GM19328 (cell line): ENCODE results near the gene ALDH3B1.

Experiments used
- ATAC-seq: cut with Tn5 transposase; IDR thresholded peaks from one replicate; pipeline ENCODE4 v1.9.1; 2021; ENCODE audit warnings: mild to moderate bottlenecking, moderate library complexity; ENCODE audit not compliant: unreplicated experiment

Gene ALDH3B1

GRCh38 chr11:68061508-68061907 lies 51.4 kb downstream of the ALDH3B1 start:
- no peak for ATAC-seq

GRCh38 chr11:68064926-68065325 lies 54.8 kb downstream of the ALDH3B1 start:
- ATAC-seq: no peak

- no peak for ATAC-seq
Observed at GRCh38 chr11:68065841-68066240, 55.7 kb downstream of the ALDH3B1 start.

GRCh38 chr11:68066742-68067141 lies 56.6 kb downstream of the ALDH3B1 start:
- no peak for ATAC-seq

GRCh38 chr11:68067991-68068390 lies 57.9 kb downstream of the ALDH3B1 start:
- no peak for ATAC-seq

- no peak for ATAC-seq
Observed at GRCh38 chr11:68071281-68072048, 61.3 kb downstream of the ALDH3B1 start.

- no peak for ATAC-seq
Observed at GRCh38 chr11:68074584-68075352, 64.6 kb downstream of the ALDH3B1 start.

- ATAC-seq: no peak
Observed at GRCh38 chr11:68076371-68077042, 66.4 kb downstream of the ALDH3B1 start.

GRCh38 chr11:68077617-68078582 lies 67.8 kb downstream of the ALDH3B1 start:
- ATAC-seq: no peak
